Activated naive CD4-positive, alpha-beta T cell treated with anti-CD3 and anti-CD28 coated beads, Interleukin-2, amount 50 U/mL, for 16 hours (primary cell): ENCODE results near the gene EPHX1.
"Not testable (repeated sequence)": the region's sequence is repeated elsewhere in the genome, so short reads cannot be mapped to it uniquely, and the experiment has no call there.

ENCODE experiments used
- DNase-seq: peaks from one replicate; pipeline ENCODE4 v3.0.0-alpha.2; 2020

EPHX1 gene

GRCh38 chr1:225817611-225818061 lies 7.7 kb downstream of the EPHX1 start:
- DNase-seq, result no peak

- no peak for DNase-seq
These were observed 8.3 kb downstream of the EPHX1 start for GRCh38 chr1:225818229-225818628.

- DNase-seq, result no peak
These were observed 9.6 kb downstream of the EPHX1 start for GRCh38 chr1:225819346-225820192.

- DNase-seq, result no peak
These were observed 10.7 kb downstream of the EPHX1 start for GRCh38 chr1:225820522-225821120.

- DNase-seq, result no peak
These were observed 12.9 kb downstream of the EPHX1 start for GRCh38 chr1:225822655-225823403.

GRCh38 chr1:225823811-225824261 lies 13.9 kb downstream of the EPHX1 start:
- DNase-seq, result no peak

- DNase-seq, result no peak
These were observed 14.6 kb downstream of the EPHX1 start for GRCh38 chr1:225824533-225824941.

- no peak for DNase-seq
These were observed 15.2 kb downstream of the EPHX1 start for GRCh38 chr1:225825078-225825477.

GRCh38 chr1:225825607-225826007 lies 15.7 kb downstream of the EPHX1 start:
- DNase-seq, result no peak

GRCh38 chr1:225827076-225827475 lies 17.2 kb downstream of the EPHX1 start:
- DNase-seq, result no peak

GRCh38 chr1:225828706-225829345 lies 18.9 kb downstream of the EPHX1 start:
- no peak for DNase-seq

- no peak for DNase-seq
These were observed 20.9 kb downstream of the EPHX1 start for GRCh38 chr1:225830841-225831240.

GRCh38 chr1:225834417-225835329 lies 24.7 kb downstream of the EPHX1 start:
- DNase-seq, result no peak

- no peak for DNase-seq
These were observed 25.9 kb downstream of the EPHX1 start for GRCh38 chr1:225835856-225836255.

- DNase-seq, result not testable (repeated sequence)
These were observed 26.4 kb downstream of the EPHX1 start for GRCh38 chr1:225836296-225836695.

GRCh38 chr1:225838793-225839192 lies 28.9 kb downstream of the EPHX1 start:
- no peak for DNase-seq

GRCh38 chr1:225840223-225840610 lies 30.3 kb downstream of the EPHX1 start:
- DNase-seq, result no peak

GRCh38 chr1:225840713-225841112 lies 30.8 kb downstream of the EPHX1 start:
- DNase-seq, result no peak

- DNase-seq, result no peak
These were observed 32.1 kb downstream of the EPHX1 start for GRCh38 chr1:225842074-225842473.

- DNase-seq, result no peak
These were observed 33.0 kb downstream of the EPHX1 start for GRCh38 chr1:225842788-225843425.

- DNase-seq, result no peak
These were observed 33.5 kb downstream of the EPHX1 start for GRCh38 chr1:225843426-225843795.
